Measurements from ENCODE around the gene MAML1.

DNA sequence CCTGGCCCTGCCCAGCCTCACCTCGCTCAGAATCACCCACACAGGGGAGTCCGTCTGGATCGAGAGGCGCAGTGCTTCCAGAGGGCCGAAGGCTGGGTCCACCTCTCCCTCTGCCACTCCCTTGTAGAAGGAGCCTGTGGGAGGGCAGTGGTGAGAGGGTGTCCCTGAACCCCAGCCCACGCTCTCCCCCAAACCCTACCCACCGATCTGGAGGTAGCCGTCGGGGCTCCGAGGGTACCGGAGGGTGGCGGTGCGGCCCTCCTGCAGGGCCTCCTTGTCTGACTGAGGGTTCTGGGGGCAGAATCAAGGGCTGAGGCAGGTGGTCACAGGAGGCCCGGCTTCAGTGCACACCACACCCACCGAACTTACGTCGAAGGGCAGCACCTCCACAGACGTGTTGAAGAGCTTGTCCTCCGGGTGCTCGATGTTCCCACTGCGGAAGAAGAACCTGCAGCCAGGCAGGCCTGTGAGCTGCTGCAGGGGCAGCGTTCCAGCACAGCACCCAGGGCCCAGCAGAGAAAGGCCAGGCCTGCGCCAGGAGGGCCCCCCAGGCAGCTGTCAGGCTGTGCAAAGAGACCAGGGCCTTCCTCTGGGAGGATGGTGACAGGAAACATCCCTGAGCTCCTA, 65.6 kb downstream of the MAML1 start:
- TF ChIP-seq CTCF (IDR thresholded peaks at IDR 0.05) (no peak), EP300 (IDR thresholded peaks at IDR 0.05) (no peak), POLR2A (IDR thresholded peaks at IDR 0.05) (no peak)
